K562 (cell line): ENCODE results near the gene GLUL. TPM values are rescaled to one million over a fixed set of nuclear protein-coding genes. Genes with fewer than 3 reads are reported as not detected.

ENCODE experiments used
- ATF1 ChIP-seq, 2 experiments: fragments of 450-650 bp in 1 of 2; IDR thresholded peaks; 2 replicates each; pipeline ENCODE4 v1.6.1; 2016; ENCODE audit warnings: missing compliant biosample characterization in 1 of 2, missing genetic modification characterization in 1 of 2
- CBFA2T2 ChIP-seq: fragments of 450-650 bp; conservative IDR thresholded peaks from 2 replicates; pipeline ENCODE4 v1.6.1; 2017; ENCODE audit warnings: mild to moderate bottlenecking
- CHD1 ChIP-seq: fragments of 200-600 bp; sonication (generic); IDR thresholded peaks from one replicate; pipeline ENCODE4 v1.6.1; 2012; ENCODE audit warnings: mild to moderate bottlenecking, moderate library complexity, low read length, inconsistent platforms
- CREB1 ChIP-seq, 2 experiments: sonication (generic) in 1 of 2; formaldehyde crosslinking in 1 of 2; IDR thresholded peaks; 2 replicates each; pipeline versions ENCODE4 v1.6.1 to v1.8.0; 2012 to 2022; ENCODE audit warnings: inconsistent platforms in 1 of 2, mild to moderate bottlenecking in 1 of 2, missing genetic modification reagents in 1 of 2, moderate library complexity in 1 of 2
- HDAC6 ChIP-seq: IDR thresholded peaks from 2 replicates; pipeline ENCODE4 v1.6.1; 2012; ENCODE audit warnings: low read depth, mild to moderate bottlenecking, control low read depth, inconsistent platforms, low read length, moderate library complexity
- HIVEP1 ChIP-seq: fragments of 250-450 bp; sonication (Bioruptor Pico); IDR thresholded peaks from 2 replicates; pipeline ENCODE4 v1.4.0; 2020; ENCODE audit warnings: mild to moderate bottlenecking
- MEF2A ChIP-seq: IDR thresholded peaks from 2 replicates; pipeline ENCODE4 v1.6.1; 2011; ENCODE audit warnings: low read depth, mild to moderate bottlenecking, low read length, moderate library complexity; ENCODE audit not compliant: control insufficient read depth
- NUFIP1 ChIP-seq: fragments of 450-650 bp; IDR thresholded peaks from 2 replicates; pipeline ENCODE4 v1.6.1; 2018; ENCODE audit not compliant: partially characterized antibody
- PTBP1 ChIP-seq: fragments of 200-400 bp; formaldehyde crosslinking; IDR thresholded peaks from 2 replicates; pipeline ENCODE4 v1.6.1; 2017; ENCODE audit warnings: low read depth, low read length
- RBM34 ChIP-seq: fragments of 200-400 bp; formaldehyde crosslinking; IDR thresholded peaks from 2 replicates; pipeline ENCODE4 v1.6.1; 2018; ENCODE audit warnings: low read length, borderline replicate concordance; ENCODE audit not compliant: insufficient read depth
- SMAD3 ChIP-seq: fragments of 450-650 bp; formaldehyde crosslinking; conservative IDR thresholded peaks from 2 replicates; pipeline ENCODE4 v1.4.0; 2020; ENCODE audit warnings: mild to moderate bottlenecking
- SUPT5H ChIP-seq: fragments of 450-650 bp; IDR thresholded peaks from 2 replicates; pipeline ENCODE4 v1.6.1; 2016
- ZHX1 ChIP-seq: fragments of 150-350 bp; conservative IDR thresholded peaks from 2 replicates; pipeline ENCODE4 v1.6.1; 2014; ENCODE audit warnings: low read length
- ZNF174 ChIP-seq: fragments of 250-450 bp; sonication (Bioruptor Pico); IDR thresholded peaks from 2 replicates; pipeline ENCODE4 v1.4.0; 2020; ENCODE audit warnings: mild to moderate bottlenecking
- ZNF311 ChIP-seq: fragments of 250-450 bp; sonication (Bioruptor Pico); IDR thresholded peaks from 2 replicates; pipeline ENCODE4 v1.4.0; 2020; ENCODE audit warnings: mild to moderate bottlenecking, moderate library complexity
- ZNF518B ChIP-seq: fragments of 250-450 bp; sonication (Bioruptor Pico); IDR thresholded peaks from 2 replicates; pipeline ENCODE4 v1.5.0; 2021; ENCODE audit warnings: mild to moderate bottlenecking, moderate library complexity
- ZSCAN29 ChIP-seq: fragments of 450-650 bp; IDR thresholded peaks from 2 replicates; pipeline ENCODE4 v1.6.1; 2017
- polyA plus RNA-seq, 8 experiments: library from polyadenylated mRNA; depleted of rRNA in 4 of 8; stranded (reverse) in 5 of 8; unstranded in 3 of 8; fragments of >200 nt; fragmentation: Nextera tagmentation in 2 of 8; fragmentation: Illumina TruSeq in 1 of 8; extraction: Ambion mirVana in 2 of 8; extraction: Trizol in 1 of 8; gene quantifications; 2 replicates each; pipeline versions ENCODE4 v1.2.1 to v1.2.3, GENCODE V29; 2011 to 2014; ENCODE audit warnings: inconsistent platforms in 1 of 8, missing spikeins in 1 of 8
- total RNA-seq, 7 experiments: library from RNA; depleted of rRNA in 6 of 7; stranded (reverse); fragments of >200 nt in 6 of 7; fragmentation: Illumina TruSeq in 2 of 7; extraction: Trizol in 2 of 7; gene quantifications; 2 replicates each; pipeline versions ENCODE4 v1.2.1 to v1.2.3, GENCODE V29; 2011 to 2021; ENCODE audit warnings: low replicate concordance in 1 of 7
- TF ChIP-seq, protein P1 (sequence below), 2 experiments: IDR thresholded peaks in 1 of 2; conservative IDR thresholded peaks in 1 of 2; 2 replicates each; pipeline ENCODE4 v1.6.1; 2016; ENCODE audit warnings: low read depth in 2 of 2, mild to moderate bottlenecking in 1 of 2, missing compliant biosample characterization in 1 of 2, missing genetic modification characterization in 1 of 2, moderate library complexity in 1 of 2

GLUL gene
- total and polyA plus RNA-seq, 9 of the 15 experiments (the other 6 are each of a cell fraction or from before 2014, with no cell fraction given) = 1,088 to 4,222 (median 1,338) TPM

- TF ChIP-seq ZNF518B = no peak
- no peak for TF ChIP-seq ZSCAN29
- peak; percentile 100 for TF ChIP-seq CHD1
- TF ChIP-seq ZHX1 = no peak
- TF ChIP-seq NUFIP1 = no peak
- 0 out of 2 replicates have a peak, but pooled peaks have one; percentile 75 for TF ChIP-seq PTBP1
- 0 out of 2 replicates have a peak, but pooled peaks have one; percentile 71 for TF ChIP-seq HDAC6
- TF ChIP-seq CBFA2T2 = no peak; the same call in 1 of the 2 replicates
- TF ChIP-seq MEF2A = no peak
- TF ChIP-seq SUPT5H = peak; percentile 99
- TF ChIP-seq, protein P1, sequence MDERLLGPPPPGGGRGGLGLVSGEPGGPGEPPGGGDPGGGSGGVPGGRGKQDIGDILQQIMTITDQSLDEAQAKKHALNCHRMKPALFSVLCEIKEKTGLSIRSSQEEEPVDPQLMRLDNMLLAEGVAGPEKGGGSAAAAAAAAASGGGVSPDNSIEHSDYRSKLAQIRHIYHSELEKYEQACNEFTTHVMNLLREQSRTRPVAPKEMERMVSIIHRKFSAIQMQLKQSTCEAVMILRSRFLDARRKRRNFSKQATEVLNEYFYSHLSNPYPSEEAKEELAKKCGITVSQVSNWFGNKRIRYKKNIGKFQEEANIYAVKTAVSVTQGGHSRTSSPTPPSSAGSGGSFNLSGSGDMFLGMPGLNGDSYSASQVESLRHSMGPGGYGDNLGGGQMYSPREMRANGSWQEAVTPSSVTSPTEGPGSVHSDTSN (CRISPR knock-in tag; IDR thresholded peaks at IDR 0.05; ENCODE audit: low read depth) = no peak
- TF ChIP-seq, protein P1 (tag; conservative IDR thresholded peaks at IDR 0.05; ENCODE audit: low read depth) = no peak
- no peak for TF ChIP-seq ATF1 (CRISPR knock-in tag; IDR thresholded peaks at IDR 0.05)
- peak; percentile 87 for TF ChIP-seq ATF1 (tag; IDR thresholded peaks at IDR 0.05)
- no peak for TF ChIP-seq ZNF311 (CRISPR knock-in tag)
- peak; percentile 65 for TF ChIP-seq CREB1 (IDR thresholded peaks at IDR 0.05)
- peak; percentile 71; the same call in 1 of the 2 replicates for TF ChIP-seq CREB1 (CRISPR knock-in tag; IDR thresholded peaks at IDR 0.05)
- TF ChIP-seq RBM34 = no peak
- peak; percentile 67; the same call in 1 of the 2 replicates for TF ChIP-seq SMAD3 (CRISPR knock-in tag)
- 0 out of 2 replicates have a peak, but pooled peaks have one; percentile 38 for TF ChIP-seq HIVEP1
- TF ChIP-seq ZNF174 (CRISPR knock-in tag) = no peak
Measured at GRCh38 chr1:182391362-182392049, at the start of gene GLUL (continued).
